ENCODE results near the gene HDAC5.
A peak's percentile ranks its signal among the peaks of the same experiment; 100 is the strongest.

Gene HDAC5

DNA sequence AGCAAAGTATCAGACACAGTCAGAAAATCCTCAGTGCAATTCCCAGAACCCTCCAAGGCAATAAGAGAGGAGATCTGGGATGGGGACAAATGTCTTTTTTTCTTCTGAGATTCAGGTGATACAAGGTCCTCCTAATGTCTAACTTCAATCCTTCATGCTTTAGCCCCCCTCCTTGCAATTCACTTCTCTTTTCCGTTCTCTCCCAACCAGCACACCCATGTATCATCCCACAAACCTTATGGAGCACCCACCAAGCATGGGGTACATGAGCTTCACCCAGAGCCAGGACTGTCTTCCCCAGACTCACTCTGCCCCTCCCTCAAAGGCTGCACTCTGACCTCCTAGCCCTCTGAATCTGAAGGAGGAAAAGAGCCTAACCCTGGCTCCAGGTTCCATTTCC lies 10.1 kb downstream of the HDAC5 start:
- TF ChIP-seq, protein P1, sequence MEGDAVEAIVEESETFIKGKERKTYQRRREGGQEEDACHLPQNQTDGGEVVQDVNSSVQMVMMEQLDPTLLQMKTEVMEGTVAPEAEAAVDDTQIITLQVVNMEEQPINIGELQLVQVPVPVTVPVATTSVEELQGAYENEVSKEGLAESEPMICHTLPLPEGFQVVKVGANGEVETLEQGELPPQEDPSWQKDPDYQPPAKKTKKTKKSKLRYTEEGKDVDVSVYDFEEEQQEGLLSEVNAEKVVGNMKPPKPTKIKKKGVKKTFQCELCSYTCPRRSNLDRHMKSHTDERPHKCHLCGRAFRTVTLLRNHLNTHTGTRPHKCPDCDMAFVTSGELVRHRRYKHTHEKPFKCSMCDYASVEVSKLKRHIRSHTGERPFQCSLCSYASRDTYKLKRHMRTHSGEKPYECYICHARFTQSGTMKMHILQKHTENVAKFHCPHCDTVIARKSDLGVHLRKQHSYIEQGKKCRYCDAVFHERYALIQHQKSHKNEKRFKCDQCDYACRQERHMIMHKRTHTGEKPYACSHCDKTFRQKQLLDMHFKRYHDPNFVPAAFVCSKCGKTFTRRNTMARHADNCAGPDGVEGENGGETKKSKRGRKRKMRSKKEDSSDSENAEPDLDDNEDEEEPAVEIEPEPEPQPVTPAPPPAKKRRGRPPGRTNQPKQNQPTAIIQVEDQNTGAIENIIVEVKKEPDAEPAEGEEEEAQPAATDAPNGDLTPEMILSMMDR (IDR thresholded peaks at IDR 0.05; ENCODE audit: low read depth, low read length, missing control alignments) = no peak
- in situ Hi-C loops (cut with HindIII; ENCODE audit: low pct_ligation_motif_present, low sequenced_read_pairs) = no loop called here
- H3K27ac ChIP-seq = no peak overlapping the region
- H3K36me3 ChIP-seq (replicated peaks) = no peaks in the 10 kb centered on the region
- no peak overlapping the region for H3K4me3 ChIP-seq (ENCODE audit: low read depth, low read length)
- H3K27me3 ChIP-seq (replicated peaks) = no peaks in the 10 kb centered on the region
- no peak for DNase-seq

DNA sequence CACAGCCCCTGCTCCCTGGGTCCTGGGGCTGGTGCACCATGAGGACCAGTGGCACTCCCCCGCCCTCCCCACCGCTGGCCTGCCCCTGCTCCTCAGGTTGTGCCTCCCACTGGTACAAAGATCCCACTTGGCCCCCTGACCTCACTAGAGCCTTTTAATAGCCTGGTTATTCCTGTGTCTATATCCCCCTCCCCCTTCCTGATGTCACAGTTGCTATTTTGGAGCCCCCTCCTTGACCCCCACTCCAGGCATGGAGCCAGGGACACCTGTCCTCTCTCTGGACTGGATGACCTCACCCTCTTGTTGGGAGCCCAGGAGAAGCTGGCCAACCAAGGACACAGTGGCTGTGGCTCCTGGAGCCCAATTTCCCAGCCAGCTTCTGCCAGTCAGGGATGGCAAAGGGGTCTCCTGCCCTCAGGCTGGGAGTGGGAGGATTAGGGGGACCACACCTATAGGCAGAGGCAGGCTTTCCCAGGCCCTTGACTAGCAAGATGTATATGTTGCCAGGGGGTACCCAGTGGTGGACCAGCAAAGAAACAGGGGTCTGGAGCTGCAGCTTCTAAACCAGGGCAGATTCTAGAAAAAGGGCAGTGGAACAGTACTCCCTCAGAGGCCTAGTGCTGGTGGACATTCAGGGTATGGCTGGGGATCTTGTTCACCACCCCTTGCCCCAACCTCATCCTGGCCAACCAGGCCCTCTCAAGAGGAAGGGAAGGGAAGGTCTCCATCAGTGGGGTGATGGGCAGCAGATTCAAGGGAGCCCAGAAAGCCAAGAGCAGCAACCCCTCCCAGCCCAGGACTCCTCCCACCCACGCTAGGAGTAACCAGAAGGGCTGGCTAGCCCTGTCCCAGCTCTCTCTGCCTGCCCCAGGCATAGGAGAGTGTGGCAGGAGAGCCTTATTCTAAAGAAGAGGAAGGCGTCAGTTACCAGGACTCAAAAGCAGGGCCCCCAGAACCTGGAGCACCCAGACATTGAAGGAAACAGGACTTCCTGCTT lies 10.9 kb downstream of the HDAC5 start:
- no peak for DNase-seq
- no peak overlapping the region for H3K27ac ChIP-seq
- no peaks in the 10 kb centered on the region for H3K27me3 ChIP-seq (replicated peaks)
- in situ Hi-C loops (cut with HindIII; ENCODE audit: low pct_ligation_motif_present, low sequenced_read_pairs) = no loop called here
- no peak overlapping the region for H3K4me3 ChIP-seq (ENCODE audit: low read depth, low read length)
- no peaks in the 10 kb centered on the region for H3K36me3 ChIP-seq (replicated peaks)
- TF ChIP-seq, protein P1 (IDR thresholded peaks at IDR 0.05; ENCODE audit: low read depth, low read length, missing control alignments) = no peak

DNA sequence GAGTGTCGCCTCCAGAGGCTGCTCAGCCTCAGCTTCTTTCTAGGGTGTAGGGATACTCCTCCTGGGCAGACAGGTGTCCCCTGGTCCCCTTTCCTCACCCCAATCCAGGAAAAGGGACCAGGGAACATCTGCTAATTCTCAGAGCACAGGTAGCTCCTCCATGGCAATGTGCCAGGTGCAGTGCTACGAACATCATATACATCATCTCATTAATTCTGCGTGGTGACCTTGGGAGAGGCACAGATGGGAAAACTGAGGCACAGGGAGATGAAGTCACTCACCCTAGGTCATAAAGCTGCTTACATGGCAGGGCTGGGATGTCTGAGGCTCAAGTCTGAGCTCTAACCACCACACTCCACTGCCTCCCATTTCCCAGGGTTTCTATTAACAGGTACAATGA lies 11.7 kb downstream of the HDAC5 start:
- in situ Hi-C loops (cut with HindIII; ENCODE audit: low pct_ligation_motif_present, low sequenced_read_pairs) = no loop called here
- TF ChIP-seq, protein P1 (IDR thresholded peaks at IDR 0.05; ENCODE audit: low read depth, low read length, missing control alignments) = no peak
- Histone ChIP-seq H3K4me3 (ENCODE audit: low read depth, low read length) (no peak overlapping the region), H3K27ac (no peak overlapping the region), H3K36me3 (replicated peaks) (no peaks in the 10 kb centered on the region), H3K27me3 (replicated peaks) (no peaks in the 10 kb centered on the region)
- no peak for DNase-seq

DNA sequence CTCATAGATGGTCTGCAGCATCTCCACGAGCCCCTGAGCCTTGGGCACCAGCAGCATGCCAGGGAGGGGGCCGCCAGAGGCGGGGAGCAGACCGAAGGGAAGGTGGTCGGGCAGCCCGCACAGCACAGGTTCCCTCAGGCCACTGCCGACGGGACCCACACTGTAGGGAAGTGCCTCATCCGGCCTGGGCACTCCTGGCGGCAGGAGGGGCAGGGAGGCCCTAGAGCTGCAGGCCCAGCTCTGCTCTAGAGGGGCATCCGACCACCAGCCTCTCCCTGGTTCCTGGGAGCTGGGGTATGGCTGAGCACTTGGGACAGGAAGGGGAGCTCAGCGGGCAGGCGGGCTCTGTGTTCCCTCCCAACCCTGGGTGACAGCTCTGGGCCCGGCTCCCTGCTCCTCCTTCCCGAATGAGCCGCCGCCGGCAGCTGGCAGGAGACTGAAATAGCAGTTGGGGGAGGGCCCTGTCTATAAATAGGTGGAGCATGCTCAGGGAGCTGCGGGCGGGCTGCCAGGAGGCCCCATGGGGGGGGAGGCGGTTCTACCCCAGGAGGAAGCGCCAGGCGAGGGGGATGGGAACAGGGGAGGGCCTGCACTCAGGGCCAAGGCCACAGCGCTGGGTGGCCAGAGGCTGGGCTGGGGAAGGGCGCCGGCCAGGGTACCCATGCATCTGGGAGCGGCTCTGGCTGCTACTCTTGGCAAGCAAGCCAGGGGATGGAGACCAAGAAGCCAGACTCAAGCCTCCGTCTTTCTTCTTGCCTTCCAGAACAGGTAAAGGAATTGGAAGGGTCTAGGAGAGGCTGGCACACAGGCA lies 12.4 kb downstream of the HDAC5 start:
- TF ChIP-seq, protein P1 (IDR thresholded peaks at IDR 0.05; ENCODE audit: low read depth, low read length, missing control alignments) = peak; percentile 16
- no peak overlapping the region for H3K27ac ChIP-seq
- no peaks in the 10 kb centered on the region for H3K36me3 ChIP-seq (replicated peaks)
- H3K27me3 ChIP-seq (replicated peaks) = no peaks in the 10 kb centered on the region
- DNase-seq = peak; percentile 80
- in situ Hi-C loops (cut with HindIII; ENCODE audit: low pct_ligation_motif_present, low sequenced_read_pairs) = no loop called here
- H3K4me3 ChIP-seq (ENCODE audit: low read depth, low read length) = peak overlapping the region; percentile 39

DNA sequence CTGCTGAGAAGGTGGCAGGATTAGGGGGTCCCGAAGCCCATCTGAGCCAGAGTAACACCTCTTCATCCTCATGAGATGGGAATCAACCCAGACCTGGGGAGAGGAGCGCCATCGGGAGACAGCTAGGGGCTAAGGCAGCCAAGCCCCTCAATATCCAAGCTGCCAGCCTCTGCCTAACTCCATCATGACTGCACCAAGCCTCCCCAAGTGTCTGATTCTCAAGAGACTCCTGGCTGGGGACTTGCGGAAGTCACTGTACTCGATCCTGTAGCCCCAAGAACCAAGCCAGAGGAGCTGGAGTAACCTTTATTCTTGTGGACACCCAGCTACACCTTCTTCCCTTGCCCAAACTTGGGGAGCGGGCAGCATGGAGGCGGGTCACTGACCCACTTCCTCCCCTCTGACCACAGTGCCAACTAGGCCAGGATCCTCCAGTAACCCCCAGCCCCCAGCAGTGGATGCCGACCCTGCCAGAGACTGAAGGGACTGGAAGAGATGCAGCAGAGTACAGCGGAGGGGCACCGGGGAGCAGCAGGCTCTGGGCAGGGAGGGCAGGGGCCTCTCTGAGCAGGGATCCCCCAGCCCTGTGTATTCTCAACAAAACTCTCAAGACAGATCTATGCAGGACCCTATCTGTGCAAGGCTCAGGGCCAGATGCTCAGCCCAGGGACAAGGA lies 13.3 kb downstream of the HDAC5 start:
- H3K4me3 ChIP-seq (ENCODE audit: low read depth, low read length) = peak overlapping the region; percentile 15
- DNase-seq = no peak
- TF ChIP-seq, protein P1 (IDR thresholded peaks at IDR 0.05; ENCODE audit: low read depth, low read length, missing control alignments) = no peak
- no peak overlapping the region for H3K27ac ChIP-seq
- in situ Hi-C loops (cut with HindIII; ENCODE audit: low pct_ligation_motif_present, low sequenced_read_pairs) = no loop called here
- H3K36me3 ChIP-seq (replicated peaks) = no peaks in the 10 kb centered on the region
- H3K27me3 ChIP-seq (replicated peaks) = no peaks in the 10 kb centered on the region
